SK-N-SH (cell line): ENCODE measurements around the gene PPM1L. TPM values are rescaled to one million over a fixed set of nuclear protein-coding genes. Genes with fewer than 3 reads are reported as not detected.

Experiments used
- CTCF ChIA-PET: fragments of 300-600, 350-600 bp; formaldehyde crosslinking; extraction: SDS; loops from one replicate; lab custom pipeline; 2021; lab: Yijun Ruan, JAX
- POLR2A ChIA-PET: fragments of 350-600 bp; sonication (Branson Sonifier 250); formaldehyde crosslinking; extraction: SDS; loops from one replicate; lab custom pipeline; 2020; ENCODE audit warnings: antibody characterized with exemption, inconsistent platforms; lab: Yijun Ruan, JAX
- DNase-seq: peaks from one replicate; pipeline ENCODE4 v3.0.0; 2012
- H2AFZ ChIP-seq: fragments of 200-600 bp; sonication (generic); 2 replicates; pipeline ENCODE4 v1.8.1; 2016; ENCODE audit warnings: antibody characterized with exemption, mild to moderate bottlenecking, low read depth
- H3F3A ChIP-seq: fragments of 200-600 bp; sonication (generic); replicated peaks from 2 replicates; pipeline ENCODE3; 2016; ENCODE audit warnings: antibody characterized with exemption, mild to moderate bottlenecking; ENCODE audit not compliant: insufficient read depth
- H3K27ac ChIP-seq, 2 experiments: fragments of 200-500 bp in 1 of 2; fragments of 200-600 bp in 1 of 2; sonication (Bioruptor generic) in 1 of 2; sonication (generic), shearing (Covaris generic) in 1 of 2; 2 replicates each; pipeline versions ENCODE4 v1.5.1 to v1.6.1; 2014 to 2016; ENCODE audit warnings: low read depth in 2 of 2, inconsistent platforms in 1 of 2, low read length in 1 of 2, mild to moderate bottlenecking in 1 of 2, mixed read lengths in 1 of 2
- H3K27me3 ChIP-seq: fragments of 200-600 bp; sonication (generic), shearing (Covaris generic); 2 replicates; pipeline ENCODE4 v1.6.1; 2016; ENCODE audit warnings: mixed run types; ENCODE audit not compliant: insufficient read depth
- H3K36me3 ChIP-seq, 2 experiments: fragments of 200-500 bp in 1 of 2; fragments of 200-600 bp in 1 of 2; sonication (Bioruptor generic) in 1 of 2; sonication (generic) in 1 of 2; replicated peaks in 1 of 2; 2 replicates each; pipeline versions ENCODE3 to v1.5.1; 2014 to 2016; ENCODE audit warnings: low read length in 1 of 2, mild to moderate bottlenecking in 1 of 2; ENCODE audit not compliant: insufficient read depth in 2 of 2, control insufficient read depth in 1 of 2
- H3K4me1 ChIP-seq, 2 experiments: fragments of 200-500 bp in 1 of 2; fragments of 200-600 bp in 1 of 2; sonication (Bioruptor generic) in 1 of 2; sonication (generic), shearing (Covaris generic) in 1 of 2; 2 replicates each; pipeline versions ENCODE4 v1.5.1 to v1.6.1; 2014 to 2016; ENCODE audit warnings: low read depth in 1 of 2, low read length in 1 of 2, mixed run types in 1 of 2; ENCODE audit not compliant: insufficient read depth in 2 of 2, control insufficient read depth in 1 of 2
- H3K4me2 ChIP-seq: fragments of 200-600 bp; sonication (generic), shearing (Covaris generic); 2 replicates; pipeline ENCODE4 v1.6.1; 2017; ENCODE audit warnings: mixed run types
- H3K4me3 ChIP-seq, 2 experiments: fragments of 200-500 bp in 1 of 2; fragments of 200-600 bp in 1 of 2; sonication (Bioruptor generic) in 1 of 2; sonication (generic), shearing (Covaris generic) in 1 of 2; 2 replicates each; pipeline versions ENCODE4 v1.5.1 to v1.8.1; 2014 to 2016; ENCODE audit warnings: low read depth in 2 of 2, inconsistent platforms in 1 of 2, low read length in 1 of 2, mild to moderate bottlenecking in 1 of 2, mixed read lengths in 1 of 2, moderate library complexity in 1 of 2
- H3K79me2 ChIP-seq: fragments of 200-600 bp; sonication (generic); 2 replicates; pipeline ENCODE4 v1.8.1; 2017; ENCODE audit warnings: mild to moderate bottlenecking; ENCODE audit not compliant: insufficient read depth
- H3K9ac ChIP-seq: fragments of 200-600 bp; sonication (generic); 2 replicates; pipeline ENCODE4 v1.6.1; 2017; ENCODE audit warnings: mixed run types
- H3K9me2 ChIP-seq: fragments of 200-600 bp; sonication (generic); 2 replicates; pipeline ENCODE4 v1.6.1; 2017; ENCODE audit warnings: mixed run types
- H3K9me3 ChIP-seq: fragments of 200-600 bp; sonication (generic); 2 replicates; pipeline ENCODE4 v1.6.1; 2017; ENCODE audit warnings: mixed run types, mild to moderate bottlenecking, moderate library complexity
- H4K20me1 ChIP-seq: fragments of 200-600 bp; sonication (generic); 2 replicates; pipeline ENCODE4 v1.6.1; 2017; ENCODE audit warnings: mild to moderate bottlenecking, mixed run types; ENCODE audit not compliant: insufficient read depth
- CHD2 ChIP-seq: fragments of 150-350 bp; IDR thresholded peaks from 2 replicates; pipeline ENCODE4 v1.6.1; 2018; ENCODE audit warnings: low read length; ENCODE audit not compliant: partially characterized antibody
- CTCF ChIP-seq: fragments of 200-600 bp; sonication (generic); IDR thresholded peaks from 2 replicates; pipeline ENCODE4 v1.6.1; 2017; ENCODE audit warnings: antibody characterized with exemption, mild to moderate bottlenecking, moderate library complexity
- ELF1 ChIP-seq: IDR thresholded peaks from 2 replicates; pipeline ENCODE4 v1.4.0; 2012
- FOXM1 ChIP-seq: IDR thresholded peaks from 2 replicates; pipeline ENCODE4 v1.4.0; 2012; ENCODE audit warnings: low read depth, mild to moderate bottlenecking
- GABPA ChIP-seq: IDR thresholded peaks from 2 replicates; pipeline ENCODE4 v1.4.0; 2012; ENCODE audit warnings: low read depth, mild to moderate bottlenecking
- GATA2 ChIP-seq: sonication (generic); formaldehyde crosslinking; IDR thresholded peaks from 2 replicates; pipeline ENCODE4 v1.5.0; 2020; ENCODE audit warnings: mild to moderate bottlenecking, missing genetic modification reagents
- MXI1 ChIP-seq: IDR thresholded peaks from 2 replicates; pipeline ENCODE4 v1.6.1; 2012; ENCODE audit warnings: mild to moderate bottlenecking, low read depth, low read length, improper control_type of control experiment
- NRF1 ChIP-seq: IDR thresholded peaks from 2 replicates; pipeline ENCODE4 v1.6.1; 2012; ENCODE audit warnings: low read depth, mild to moderate bottlenecking, low read length
- POLR2AphosphoS5 ChIP-seq: IDR thresholded peaks from 2 replicates; pipeline ENCODE4 v1.6.1; 2012; ENCODE audit warnings: low read depth, low read length
- RAD21 ChIP-seq: IDR thresholded peaks from 2 replicates; pipeline ENCODE4 v1.6.1; 2012; ENCODE audit warnings: mild to moderate bottlenecking, low read length
- RFX5 ChIP-seq: IDR thresholded peaks from 2 replicates; pipeline ENCODE4 v1.6.1; 2012; ENCODE audit warnings: mild to moderate bottlenecking, improper control_type of control experiment, low read length
- RXRA ChIP-seq: IDR thresholded peaks from 2 replicates; pipeline ENCODE4 v1.4.0; 2012; ENCODE audit warnings: low read depth, mild to moderate bottlenecking, borderline replicate concordance
- SIN3A ChIP-seq: IDR thresholded peaks from 2 replicates; pipeline ENCODE4 v1.6.1; 2012; ENCODE audit warnings: low read depth, mild to moderate bottlenecking, low read length, moderate library complexity, borderline replicate concordance
- SMC3 ChIP-seq: IDR thresholded peaks from 2 replicates; pipeline ENCODE4 v1.6.1; 2012; ENCODE audit warnings: low read depth, low read length, improper control_type of control experiment
- USF1 ChIP-seq: IDR thresholded peaks from 2 replicates; pipeline ENCODE4 v1.4.0; 2012; ENCODE audit warnings: low read depth, borderline replicate concordance
- USF2 ChIP-seq: fragments of 150-350 bp; IDR thresholded peaks from 2 replicates; pipeline ENCODE4 v1.6.1; 2017; ENCODE audit warnings: antibody characterized with exemption, low read length, low read depth, borderline replicate concordance
- WGBS: methylation state at CpG from one replicate; pipeline ENCODE4 v1.1.6; 2017; ENCODE audit warnings: low lambda C conversion rate; 5-methylcytosine and 5-hydroxymethylcytosine counted together
- polyA plus RNA-seq, 3 experiments: library from polyadenylated mRNA; depleted of rRNA; stranded (reverse); fragments of >200 nt; gene quantifications; 2 replicates each; pipeline ENCODE4 v1.2.3, GENCODE V29; 2012
- TF ChIP-seq, protein P1 (sequence below): IDR thresholded peaks from 2 replicates; pipeline ENCODE4 v1.4.0; 2012; ENCODE audit warnings: low read depth

PPM1L gene
- polyA plus RNA-seq, 1 of the 3 experiments (the other 2 are of a cell fraction) = 0.16 TPM

DNA sequence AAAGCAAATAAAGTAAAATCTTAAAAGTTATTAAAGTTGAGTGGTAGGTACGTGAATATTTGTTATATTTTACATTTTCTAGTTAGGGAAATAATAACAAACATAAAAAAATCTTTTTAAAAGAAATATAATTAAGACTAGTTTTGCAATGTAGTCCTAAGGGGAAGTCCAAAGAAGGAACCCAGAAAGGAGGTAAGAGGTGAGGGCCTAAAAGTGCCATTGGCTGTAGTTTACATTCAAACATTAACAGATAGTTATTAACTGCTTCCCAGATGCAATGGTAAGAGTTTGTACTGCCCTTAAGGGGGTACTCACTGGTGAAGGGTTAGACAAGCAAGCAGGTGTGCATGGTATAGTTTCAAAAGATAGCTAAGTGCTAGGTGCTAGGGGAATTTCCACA, 269.9 kb downstream of the PPM1L start:
- H3K9ac ChIP-seq = no peak overlapping the region
- CTCF ChIA-PET = no interaction called here
- H3K27me3 ChIP-seq = no peaks in the 10 kb centered on the region
- H3K4me3 ChIP-seq = no peak overlapping the region
- no peak for TF ChIP-seq ELF1
- no peak for TF ChIP-seq RFX5
- TF ChIP-seq USF1 = no peak
- no peak for TF ChIP-seq GABPA
- H4K20me1 ChIP-seq = no peaks in the 10 kb centered on the region
- WGBS = 23% methylated on average over 1 of the region's 1 CpG
- H3K4me2 ChIP-seq = no peak overlapping the region
- H3K79me2 ChIP-seq = no peaks in the 10 kb centered on the region
- H3K9me3 ChIP-seq = no peaks in the 10 kb centered on the region
- peaks cover 0 to 2% of the 10 kb centered on the region in 2 experiments; a peak in 1 of 4 replicates for H3K4me1 ChIP-seq
- POLR2A ChIA-PET = no interaction called here
- H3K27ac ChIP-seq = no peak overlapping the region
- H3K36me3 ChIP-seq = no peaks in the 10 kb centered on the region
- H3K9me2 ChIP-seq = no peaks in the 10 kb centered on the region
- H3F3A ChIP-seq = no peaks in the 10 kb centered on the region
- DNase-seq = no peak
- no peak overlapping the region for H2AFZ ChIP-seq

- WGBS = 39% methylated on average over 6 of the region's 6 CpGs
- no peaks in the 10 kb centered on the region for H3F3A ChIP-seq
- H3K4me1 ChIP-seq = peaks cover 0 to 2% of the 10 kb centered on the region in 2 experiments; a peak in 1 of 4 replicates
- CTCF ChIA-PET = no interaction called here
- H3K27me3 ChIP-seq = no peaks in the 10 kb centered on the region
- H3K36me3 ChIP-seq = no peaks in the 10 kb centered on the region
- no peaks in the 10 kb centered on the region for H4K20me1 ChIP-seq
- H3K27ac ChIP-seq = no peak overlapping the region
- POLR2A ChIA-PET = no interaction called here
- H3K4me2 ChIP-seq = no peak overlapping the region
- H3K79me2 ChIP-seq = no peaks in the 10 kb centered on the region
- H2AFZ ChIP-seq = no peak overlapping the region
- DNase-seq = no peak
- H3K9me2 ChIP-seq = no peaks in the 10 kb centered on the region
- TF ChIP-seq USF1 (no peak), POLR2AphosphoS5 (no peak), SMC3 (no peak), NRF1 (no peak), GATA2 (CRISPR knock-in tag) (no peak), RAD21 (no peak), USF2 (no peak), CHD2 (no peak), ELF1 (no peak), CTCF (no peak), RXRA (no peak), MXI1 (no peak), SIN3A (no peak), FOXM1 (no peak)
- TF ChIP-seq, protein P1, sequence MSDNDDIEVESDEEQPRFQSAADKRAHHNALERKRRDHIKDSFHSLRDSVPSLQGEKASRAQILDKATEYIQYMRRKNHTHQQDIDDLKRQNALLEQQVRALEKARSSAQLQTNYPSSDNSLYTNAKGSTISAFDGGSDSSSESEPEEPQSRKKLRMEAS = no peak
- H3K4me3 ChIP-seq = no peak overlapping the region
- no peaks in the 10 kb centered on the region for H3K9me3 ChIP-seq
- H3K9ac ChIP-seq = no peak overlapping the region
These were observed 270.8 kb downstream of the PPM1L start for GRCh38 chr3:161026612-161027510.
